Fibroblast of skin of left quadriceps (primary cell): ENCODE data around the gene INPP5D.
"Not testable (repeated sequence)": the region's sequence is repeated elsewhere in the genome, so short reads cannot be mapped to it uniquely, and the experiment has no call there.

Source experiments
- DNase-seq, 2 experiments: peaks; one replicate each; pipeline ENCODE4 v3.0.0-alpha.2; 2013; ENCODE audit warnings: low read depth in 2 of 2

Gene INPP5D

GRCh38 chr2:233141901-233142300 is 81.8 kb downstream of the INPP5D start:
- no peak for DNase-seq

- no peak for DNase-seq
Observed at GRCh38 chr2:233142355-233142897, 82.3 kb downstream of the INPP5D start.

GRCh38 chr2:233143700-233144331 is 83.7 kb downstream of the INPP5D start:
- no peak for DNase-seq

- DNase-seq, result no peak
Observed at GRCh38 chr2:233145726-233146125, 85.6 kb downstream of the INPP5D start.

- no peak for DNase-seq
Observed at GRCh38 chr2:233146194-233146593, 86.1 kb downstream of the INPP5D start.

GRCh38 chr2:233147136-233147828 is 87.1 kb downstream of the INPP5D start:
- DNase-seq, result no peak

- no peak for DNase-seq
Observed at GRCh38 chr2:233147829-233148167, 87.7 kb downstream of the INPP5D start.

- DNase-seq, result no peak
Observed at GRCh38 chr2:233148354-233148753, 88.2 kb downstream of the INPP5D start.

GRCh38 chr2:233152541-233152940 is 92.4 kb downstream of the INPP5D start:
- DNase-seq, result no peak

- DNase-seq, result no peak
Observed at GRCh38 chr2:233153146-233153798, 93.1 kb downstream of the INPP5D start.

GRCh38 chr2:233156001-233156400 is 95.9 kb downstream of the INPP5D start:
- DNase-seq, result no peak

- DNase-seq, result not testable (repeated sequence)
Observed at GRCh38 chr2:233156461-233156860, 96.3 kb downstream of the INPP5D start.

GRCh38 chr2:233161730-233162129 is 101.6 kb downstream of the INPP5D start:
- DNase-seq, result no peak

- no peak for DNase-seq
Observed at GRCh38 chr2:233162770-233163169, 102.6 kb downstream of the INPP5D start.

- DNase-seq, result no peak
Observed at GRCh38 chr2:233163486-233164103, 103.5 kb downstream of the INPP5D start.

GRCh38 chr2:233164128-233164635 is 104.0 kb downstream of the INPP5D start:
- no peak for DNase-seq

GRCh38 chr2:233164967-233165366 is 104.8 kb downstream of the INPP5D start:
- DNase-seq, result no peak

GRCh38 chr2:233165543-233165894 is 105.4 kb downstream of the INPP5D start:
- DNase-seq, result no peak

GRCh38 chr2:233165895-233166661 is 105.9 kb downstream of the INPP5D start:
- no peak for DNase-seq

- no peak for DNase-seq
Observed at GRCh38 chr2:233168445-233168844, 108.3 kb downstream of the INPP5D start.

GRCh38 chr2:233168919-233169318 is 108.8 kb downstream of the INPP5D start:
- no peak for DNase-seq

- no peak for DNase-seq
Observed at GRCh38 chr2:233171344-233171743, 111.2 kb downstream of the INPP5D start.
